Measurements from ENCODE around the gene WHAMM.
A peak's percentile ranks its signal among the peaks of the same experiment; 100 is the strongest.

The WHAMM gene

DNA sequence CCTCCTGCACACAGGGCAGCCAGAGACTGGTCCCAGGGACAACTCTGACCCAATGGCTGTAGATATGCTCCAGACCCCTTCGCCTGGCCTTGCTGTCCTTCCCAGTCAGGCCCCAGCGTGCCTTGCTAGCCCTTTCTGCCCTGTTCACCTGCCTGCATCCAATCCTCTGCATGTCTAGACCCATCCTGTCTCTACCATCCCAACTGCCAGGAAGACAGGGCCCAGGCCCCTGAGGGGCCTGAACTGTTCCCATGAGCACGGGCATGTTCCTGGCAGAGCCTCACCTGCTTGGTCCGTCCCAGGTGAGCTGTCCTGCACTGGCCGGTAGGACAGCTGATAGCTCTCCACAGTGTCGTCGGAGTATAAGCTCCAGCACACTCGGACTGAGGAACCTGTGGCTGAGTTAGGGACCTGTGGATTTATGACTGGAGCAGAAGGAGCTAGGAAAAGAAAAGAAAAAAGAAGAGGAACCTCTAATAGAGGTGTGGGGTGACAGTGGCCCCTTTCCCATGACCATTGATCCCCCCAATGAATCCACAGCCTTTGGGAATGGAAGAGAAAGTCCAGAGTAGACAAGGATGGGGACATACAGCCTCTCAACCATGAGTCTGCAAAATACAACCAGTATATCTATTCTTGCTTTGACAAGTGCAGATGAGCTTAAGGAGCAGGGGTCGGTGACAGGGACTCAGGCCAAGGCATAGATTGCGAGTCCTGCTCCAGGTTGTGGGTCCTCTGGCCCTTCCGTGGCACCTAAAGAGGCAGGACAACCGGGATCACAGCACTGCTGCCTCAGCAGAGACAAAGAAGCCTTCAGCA, 37.4 kb upstream of the WHAMM start:
- H4K91ac ChIP-seq (ENCODE audit: low read length), result no peak overlapping the region
- H2BK120ac ChIP-seq (ENCODE audit: low read depth, low read length), result no peak overlapping the region
- H3K4me1 ChIP-seq (ENCODE audit: control insufficient read depth, insufficient read depth, low read depth, low read length), result no peaks in the 10 kb centered on the region
- no peak overlapping the region for H2BK5ac ChIP-seq (ENCODE audit: low read depth, low read length, poor library complexity, severe bottlenecking)
- no peaks in the 10 kb centered on the region for H3K27me3 ChIP-seq (ENCODE audit: control insufficient read depth in 1 of 2, insufficient read depth in 1 of 2, low read length in 2 of 2)
- no peak overlapping the region for H3K4me2 ChIP-seq (ENCODE audit: low read length, poor library complexity, severe bottlenecking)
- H3K27ac ChIP-seq (ENCODE audit: low read length, poor library complexity, severe bottlenecking), result no peak overlapping the region
- DNase-seq, result no peak
- no peak overlapping the region for H3K18ac ChIP-seq (ENCODE audit: low read depth in 1 of 2, low read length in 2 of 2)
- no peak overlapping the region for H4K8ac ChIP-seq (ENCODE audit: low read length)
- H3K9me3 ChIP-seq (ENCODE audit: control insufficient read depth, low read length), result no peaks in the 10 kb centered on the region
- no peak overlapping the region for H2AK5ac ChIP-seq (ENCODE audit: low read length, severe bottlenecking)
- no peak overlapping the region for H3K4ac ChIP-seq (ENCODE audit: low read depth in 1 of 2, low read length in 2 of 2)
- no peak overlapping the region for H3K9ac ChIP-seq (ENCODE audit: low read length)
- H3K36me3 ChIP-seq (ENCODE audit: control insufficient read depth in 1 of 2, insufficient read depth in 2 of 2, low read depth in 1 of 2, low read length in 2 of 2), result peaks cover 0 to 5% of the 10 kb centered on the region in 2 experiments
- H3K23ac ChIP-seq (ENCODE audit: low read length in 2 of 2), result no peak overlapping the region
- H3K14ac ChIP-seq (ENCODE audit: low read length in 2 of 2), result no peak overlapping the region
- H3K79me1 ChIP-seq (replicated peaks; ENCODE audit: low read length, poor library complexity, severe bottlenecking), result peaks cover 5% of the 10 kb centered on the region
- H2BK12ac ChIP-seq (ENCODE audit: low read length in 2 of 2), result no peak overlapping the region
- H2BK15ac ChIP-seq (ENCODE audit: low read depth, poor library complexity, severe bottlenecking), result no peak overlapping the region
- H2AFZ ChIP-seq (ENCODE audit: low read depth, low read length), result no peak overlapping the region
- peak overlapping the region in 1 of 2 experiments; percentile 8 for H3K4me3 ChIP-seq (ENCODE audit: insufficient read depth in 1 of 2, low read depth in 1 of 2, low read length in 2 of 2)
- 87% methylated on average over 12 of the region's 12 CpGs for WGBS

DNA sequence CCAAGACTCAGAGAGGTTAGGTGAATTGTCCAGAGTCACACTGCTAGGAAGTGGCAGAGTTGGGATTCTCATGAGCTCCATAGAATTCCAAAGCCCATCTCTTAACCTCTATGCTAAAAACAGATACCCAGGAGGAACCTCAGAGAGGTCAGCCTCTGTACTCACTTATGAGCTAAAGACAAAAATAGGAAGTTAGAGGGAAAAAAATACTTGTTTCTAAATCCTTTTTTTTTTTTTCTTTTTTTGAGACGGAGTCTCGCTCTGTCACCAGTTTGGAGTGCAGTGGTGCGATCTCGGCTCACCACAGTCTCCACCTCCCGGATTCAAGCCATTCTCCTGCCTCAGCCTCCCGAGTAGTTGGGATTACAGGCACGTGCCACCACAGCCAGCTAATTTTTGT, 34.9 kb upstream of the WHAMM start:
- H2AFZ ChIP-seq (ENCODE audit: low read depth, low read length), result no peak overlapping the region
- DNase-seq, result no peak
- no peak overlapping the region for H2BK12ac ChIP-seq (ENCODE audit: low read length in 2 of 2)
- no peak overlapping the region for H3K4ac ChIP-seq (ENCODE audit: low read depth in 1 of 2, low read length in 2 of 2)
- H2BK5ac ChIP-seq (ENCODE audit: low read depth, low read length, poor library complexity, severe bottlenecking), result no peak overlapping the region
- H4K91ac ChIP-seq (ENCODE audit: low read length), result no peak overlapping the region
- H3K79me1 ChIP-seq (replicated peaks; ENCODE audit: low read length, poor library complexity, severe bottlenecking), result peaks cover 3% of the 10 kb centered on the region
- H3K9ac ChIP-seq (ENCODE audit: low read length), result no peak overlapping the region
- H3K27ac ChIP-seq (ENCODE audit: low read length, poor library complexity, severe bottlenecking), result no peak overlapping the region
- no peak overlapping the region for H3K18ac ChIP-seq (ENCODE audit: low read depth in 1 of 2, low read length in 2 of 2)
- 89% methylated on average over 7 of the region's 7 CpGs for WGBS
- H3K36me3 ChIP-seq (ENCODE audit: control insufficient read depth in 1 of 2, insufficient read depth in 2 of 2, low read depth in 1 of 2, low read length in 2 of 2), result peaks cover 0 to 5% of the 10 kb centered on the region in 2 experiments
- H2AK5ac ChIP-seq (ENCODE audit: low read length, severe bottlenecking), result no peak overlapping the region
- H2BK120ac ChIP-seq (ENCODE audit: low read depth, low read length), result no peak overlapping the region
- H3K27me3 ChIP-seq (ENCODE audit: control insufficient read depth in 1 of 2, insufficient read depth in 1 of 2, low read length in 2 of 2), result no peaks in the 10 kb centered on the region
- no peaks in the 10 kb centered on the region for H3K4me1 ChIP-seq (ENCODE audit: control insufficient read depth, insufficient read depth, low read depth, low read length)
- H2BK15ac ChIP-seq (ENCODE audit: low read depth, poor library complexity, severe bottlenecking), result no peak overlapping the region
- no peak overlapping the region for H3K14ac ChIP-seq (ENCODE audit: low read length in 2 of 2)
- no peak overlapping the region for H4K8ac ChIP-seq (ENCODE audit: low read length)
- H3K9me3 ChIP-seq (ENCODE audit: control insufficient read depth, low read length), result no peaks in the 10 kb centered on the region
- H3K4me2 ChIP-seq (ENCODE audit: low read length, poor library complexity, severe bottlenecking), result no peak overlapping the region
- H3K4me3 ChIP-seq (ENCODE audit: insufficient read depth in 1 of 2, low read depth in 1 of 2, low read length in 2 of 2), result no peak overlapping the region
- H3K23ac ChIP-seq (ENCODE audit: low read length in 2 of 2), result no peak overlapping the region

GRCh38 chr15:82778755-82779154, 30.7 kb upstream of the WHAMM start:
- 72% methylated on average over 3 of the region's 3 CpGs for WGBS

DNA sequence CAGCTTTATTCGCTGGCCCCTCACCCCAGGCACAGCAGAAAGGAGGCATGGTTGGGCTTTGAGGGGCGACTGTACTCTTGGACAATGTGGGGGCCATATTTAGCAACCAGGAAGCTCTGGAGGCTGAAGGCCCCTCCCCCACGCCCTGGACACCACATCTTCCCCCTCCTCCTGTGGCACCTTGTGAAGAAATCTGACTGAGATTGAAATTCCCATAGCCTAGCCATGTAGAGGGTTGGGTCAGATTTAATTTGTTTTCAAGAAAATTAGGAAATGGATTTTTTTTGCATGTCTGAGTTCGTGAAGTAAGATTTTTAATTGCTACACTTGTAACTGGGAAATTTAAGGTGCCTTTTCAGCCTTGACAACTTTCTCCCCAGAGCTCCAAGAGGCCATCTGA, 28.1 kb upstream of the WHAMM start:
- no peaks in the 10 kb centered on the region for H3K36me3 ChIP-seq (ENCODE audit: control insufficient read depth in 1 of 2, insufficient read depth in 2 of 2, low read depth in 1 of 2, low read length in 2 of 2)
- no peak overlapping the region for H3K27ac ChIP-seq (ENCODE audit: low read length, poor library complexity, severe bottlenecking)
- no peak overlapping the region for H2BK12ac ChIP-seq (ENCODE audit: low read length in 2 of 2)
- H3K4me3 ChIP-seq (ENCODE audit: insufficient read depth in 1 of 2, low read depth in 1 of 2, low read length in 2 of 2), result no peak overlapping the region
- no peak overlapping the region for H4K8ac ChIP-seq (ENCODE audit: low read length)
- no peaks in the 10 kb centered on the region for H3K9me3 ChIP-seq (ENCODE audit: control insufficient read depth, low read length)
- no peak overlapping the region for H4K91ac ChIP-seq (ENCODE audit: low read length)
- no peak overlapping the region for H2BK5ac ChIP-seq (ENCODE audit: low read depth, low read length, poor library complexity, severe bottlenecking)
- no peak overlapping the region for H2BK15ac ChIP-seq (ENCODE audit: low read depth, poor library complexity, severe bottlenecking)
- H3K14ac ChIP-seq (ENCODE audit: low read length in 2 of 2), result no peak overlapping the region
- H3K27me3 ChIP-seq (ENCODE audit: control insufficient read depth in 1 of 2, insufficient read depth in 1 of 2, low read length in 2 of 2), result no peaks in the 10 kb centered on the region
- no peak overlapping the region for H2AFZ ChIP-seq (ENCODE audit: low read depth, low read length)
- H2AK5ac ChIP-seq (ENCODE audit: low read length, severe bottlenecking), result no peak overlapping the region
- 51% methylated on average over 3 of the region's 4 CpGs for WGBS
- no peak overlapping the region for H2BK120ac ChIP-seq (ENCODE audit: low read depth, low read length)
- H3K79me1 ChIP-seq (replicated peaks; ENCODE audit: low read length, poor library complexity, severe bottlenecking), result no peaks in the 10 kb centered on the region
- H3K23ac ChIP-seq (ENCODE audit: low read length in 2 of 2), result no peak overlapping the region
- no peak overlapping the region for H3K18ac ChIP-seq (ENCODE audit: low read depth in 1 of 2, low read length in 2 of 2)
- H3K4ac ChIP-seq (ENCODE audit: low read depth in 1 of 2, low read length in 2 of 2), result no peak overlapping the region
- H3K9ac ChIP-seq (ENCODE audit: low read length), result no peak overlapping the region
- H3K4me1 ChIP-seq (ENCODE audit: control insufficient read depth, insufficient read depth, low read depth, low read length), result no peaks in the 10 kb centered on the region
- H3K4me2 ChIP-seq (ENCODE audit: low read length, poor library complexity, severe bottlenecking), result no peak overlapping the region
- no peak for DNase-seq

More at GRCh38 chr15:82778755-82779154, 30.7 kb upstream of the WHAMM start:
- H2BK120ac ChIP-seq (ENCODE audit: low read depth, low read length), result no peak overlapping the region
- no peak overlapping the region for H3K18ac ChIP-seq (ENCODE audit: low read depth in 1 of 2, low read length in 2 of 2)
- no peak overlapping the region for H3K9ac ChIP-seq (ENCODE audit: low read length)
- H3K9me3 ChIP-seq (ENCODE audit: control insufficient read depth, low read length), result no peaks in the 10 kb centered on the region
- no peak overlapping the region for H3K4ac ChIP-seq (ENCODE audit: low read depth in 1 of 2, low read length in 2 of 2)
- H3K14ac ChIP-seq (ENCODE audit: low read length in 2 of 2), result no peak overlapping the region
- H3K36me3 ChIP-seq (ENCODE audit: control insufficient read depth in 1 of 2, insufficient read depth in 2 of 2, low read depth in 1 of 2, low read length in 2 of 2), result no peaks in the 10 kb centered on the region
- H3K79me1 ChIP-seq (replicated peaks; ENCODE audit: low read length, poor library complexity, severe bottlenecking), result no peaks in the 10 kb centered on the region
- no peak overlapping the region for H2BK12ac ChIP-seq (ENCODE audit: low read length in 2 of 2)
- no peak overlapping the region for H2BK15ac ChIP-seq (ENCODE audit: low read depth, poor library complexity, severe bottlenecking)
- no peak overlapping the region for H2BK5ac ChIP-seq (ENCODE audit: low read depth, low read length, poor library complexity, severe bottlenecking)
- H3K4me1 ChIP-seq (ENCODE audit: control insufficient read depth, insufficient read depth, low read depth, low read length), result no peaks in the 10 kb centered on the region
- no peak overlapping the region for H2AFZ ChIP-seq (ENCODE audit: low read depth, low read length)
- H2AK5ac ChIP-seq (ENCODE audit: low read length, severe bottlenecking), result no peak overlapping the region
- no peak for DNase-seq
- no peaks in the 10 kb centered on the region for H3K27me3 ChIP-seq (ENCODE audit: control insufficient read depth in 1 of 2, insufficient read depth in 1 of 2, low read length in 2 of 2)
- no peak overlapping the region for H3K4me2 ChIP-seq (ENCODE audit: low read length, poor library complexity, severe bottlenecking)
- H3K23ac ChIP-seq (ENCODE audit: low read length in 2 of 2), result no peak overlapping the region
- H4K91ac ChIP-seq (ENCODE audit: low read length), result no peak overlapping the region
- H3K27ac ChIP-seq (ENCODE audit: low read length, poor library complexity, severe bottlenecking), result no peak overlapping the region
- H4K8ac ChIP-seq (ENCODE audit: low read length), result no peak overlapping the region
- H3K4me3 ChIP-seq (ENCODE audit: insufficient read depth in 1 of 2, low read depth in 1 of 2, low read length in 2 of 2), result no peak overlapping the region

Measured in mesenchymal stem cell (in vitro differentiated cells and primary cell).